Liver (tissue), 9 donors: ENCODE data around the gene TMEM178A. TPM values are rescaled to one million over a fixed set of nuclear protein-coding genes. Genes with fewer than 3 reads are reported as not detected.

Experiments used
- DNase-seq: peaks from one replicate; pipeline ENCODE4 v3.0.0-alpha.2; 2017; ENCODE audit warnings: low spot score
- H3K27ac ChIP-seq, 2 donors: one replicate each; pipeline ENCODE4 v1.7.0; 2013; ENCODE audit warnings: inconsistent platforms in 2 of 2, low read length in 2 of 2, control low read depth in 1 of 2, low read depth in 1 of 2, mild to moderate bottlenecking in 1 of 2
- H3K27me3 ChIP-seq, 4 donors: one replicate each; pipeline versions ENCODE4 v1.6.1 to v1.7.0; 2013; ENCODE audit warnings: low read length in 3 of 4, inconsistent platforms in 1 of 4, mild to moderate bottlenecking in 1 of 4, moderate library complexity in 1 of 4; ENCODE audit not compliant: control insufficient read depth in 4 of 4, insufficient read depth in 4 of 4
- H3K36me3 ChIP-seq, 4 donors: one replicate each; pipeline versions ENCODE4 v1.6.1 to v1.7.0; 2013; ENCODE audit warnings: low read length in 3 of 4, mild to moderate bottlenecking in 3 of 4, low read depth in 1 of 4, moderate library complexity in 1 of 4; ENCODE audit not compliant: control insufficient read depth in 4 of 4, insufficient read depth in 3 of 4
- H3K4me1 ChIP-seq, 4 donors: one replicate each; pipeline versions ENCODE4 v1.6.1 to v1.7.0; 2013; ENCODE audit warnings: low read length in 3 of 4, mild to moderate bottlenecking in 3 of 4, moderate library complexity in 1 of 4; ENCODE audit not compliant: control insufficient read depth in 4 of 4, insufficient read depth in 4 of 4
- H3K4me3 ChIP-seq, 3 donors: one replicate each; pipeline versions ENCODE4 v1.6.1 to v1.7.0; 2013; ENCODE audit warnings: low read length in 3 of 3, control low read depth in 1 of 3, low read depth in 1 of 3, mild to moderate bottlenecking in 1 of 3
- H3K9ac ChIP-seq, 2 donors: one replicate each; pipeline ENCODE4 v1.7.0; 2013; ENCODE audit warnings: low read length in 2 of 2, mild to moderate bottlenecking in 2 of 2, moderate library complexity in 2 of 2, control low read depth in 1 of 2, low read depth in 1 of 2
- H3K9me3 ChIP-seq, 4 donors: one replicate each; pipeline versions ENCODE4 v1.6.1 to v1.7.0; 2013; ENCODE audit warnings: low read length in 3 of 4; ENCODE audit not compliant: control insufficient read depth in 4 of 4
- EGR1 ChIP-seq, 2 donors: IDR thresholded peaks; 2 replicates each; pipeline ENCODE4 v1.6.1; 2016 to 2018; ENCODE audit warnings: antibody characterized with exemption in 2 of 2, low read depth in 2 of 2
- FOXA1 ChIP-seq: IDR thresholded peaks from 2 replicates; pipeline ENCODE4 v1.6.1; 2016; ENCODE audit warnings: antibody characterized with exemption
- GABPA ChIP-seq, 2 donors: IDR thresholded peaks in 1 of 2; conservative IDR thresholded peaks in 1 of 2; 2 replicates each; pipeline ENCODE4 v1.6.1; 2016; ENCODE audit warnings: antibody characterized with exemption in 2 of 2, mild to moderate bottlenecking in 1 of 2, moderate library complexity in 1 of 2
- HNF4A ChIP-seq, 2 donors: conservative IDR thresholded peaks; 2 replicates each; pipeline ENCODE4 v1.6.1; 2016; ENCODE audit warnings: antibody characterized with exemption in 2 of 2, mild to moderate bottlenecking in 2 of 2
- HNF4G ChIP-seq: IDR thresholded peaks from 2 replicates; pipeline ENCODE4 v1.6.1; 2016; ENCODE audit warnings: antibody characterized with exemption
- JUND ChIP-seq, 2 donors: IDR thresholded peaks; 2 replicates each; pipeline ENCODE4 v1.6.1; 2016; ENCODE audit warnings: antibody characterized with exemption in 2 of 2
- RAD21 ChIP-seq, 2 donors: IDR thresholded peaks; 2 replicates each; pipeline ENCODE4 v1.6.1; 2016; ENCODE audit warnings: antibody characterized with exemption in 2 of 2, mild to moderate bottlenecking in 2 of 2
- RXRA ChIP-seq, 2 donors: IDR thresholded peaks; 2 replicates each; pipeline ENCODE4 v1.6.1; 2017 to 2018; ENCODE audit warnings: antibody characterized with exemption in 2 of 2, mild to moderate bottlenecking in 1 of 2
- SP1 ChIP-seq: IDR thresholded peaks from 2 replicates; pipeline ENCODE4 v1.6.1; 2018; ENCODE audit warnings: antibody characterized with exemption, mild to moderate bottlenecking
- TAF1 ChIP-seq: conservative IDR thresholded peaks from 2 replicates; pipeline ENCODE4 v1.6.1; 2016; ENCODE audit warnings: antibody characterized with exemption, mild to moderate bottlenecking
- YY1 ChIP-seq: IDR thresholded peaks from 2 replicates; pipeline ENCODE4 v1.6.1; 2016; ENCODE audit warnings: antibody characterized with exemption, mild to moderate bottlenecking
- WGBS: extraction: QIAGEN DNeasy Blood & Tissue Kit; methylation state at CpG from one replicate; pipeline ENCODE4 v1.1.7; 2013; 5-methylcytosine and 5-hydroxymethylcytosine counted together
- polyA plus RNA-seq, 2 donors: library from polyadenylated mRNA; stranded (reverse) in 1 of 2; unstranded in 1 of 2; fragments of 200-250 nt in 1 of 2; fragments of >200 nt in 1 of 2; fragmentation: Nextera tagmentation in 1 of 2; extraction: Ambion mirVana in 1 of 2; gene quantifications; one replicate each; pipeline versions ENCODE4 v1.2.1 to v1.2.3, GENCODE V29; 2013 to 2015
- total RNA-seq, 2 donors: library from RNA; depleted of rRNA; stranded (reverse); fragments of >200 nt; gene quantifications; one replicate each; pipeline ENCODE4 v1.2.3, GENCODE V29; 2014
- TF ChIP-seq, protein P1 (sequence below): IDR thresholded peaks from 2 replicates; pipeline ENCODE4 v1.6.1; 2016; ENCODE audit warnings: antibody characterized with exemption
- TF ChIP-seq, protein P2 (sequence below): fragments of 150-350 bp; IDR thresholded peaks from 2 replicates; pipeline ENCODE4 v1.5.1; 2017; ENCODE audit warnings: improper control_type of control experiment, low read depth, low read length; ENCODE audit not compliant: missing input control
- TF ChIP-seq, protein P3 (sequence below): IDR thresholded peaks from 2 replicates; pipeline ENCODE4 v1.6.1; 2016; ENCODE audit warnings: antibody characterized with exemption, mild to moderate bottlenecking
- TF ChIP-seq, protein P4 (sequence below): IDR thresholded peaks from 2 replicates; pipeline ENCODE4 v1.6.1; 2016; ENCODE audit warnings: antibody characterized with exemption
- donor health status: healthy.
- donor health status: healthy.
- donor health status: healthy.
- donor health status: healthy.
- donor health status: healthy.

Gene TMEM178A
- total and polyA plus RNA-seq, 4 donors, result 0.21 to 0.64 (median 0.49) TPM

DNA sequence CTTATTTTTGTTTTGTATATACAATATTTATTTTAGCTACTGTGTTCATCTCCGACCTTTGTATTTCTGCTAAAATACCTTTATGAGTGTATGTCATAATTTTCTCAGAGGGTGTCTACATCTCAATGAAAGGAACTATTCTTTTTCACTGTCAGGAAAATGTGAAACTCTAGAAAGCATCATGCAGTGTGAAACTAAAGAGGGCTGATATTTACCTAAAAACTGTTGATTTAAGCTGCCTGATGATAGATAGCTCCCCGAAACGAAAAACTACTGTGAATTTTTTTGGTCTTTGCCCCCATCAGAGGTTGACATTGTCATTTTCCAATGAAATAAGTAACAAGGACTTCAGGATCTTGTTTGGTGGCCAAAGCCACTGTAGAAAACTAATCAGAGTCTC lies 38.8 kb downstream of the TMEM178A start:
- no peak for DNase-seq
- Histone ChIP-seq H3K9me3 (peaks cover 0 to 3% (median 1%) of the 10 kb centered on the region in 4 donors), H3K4me1 (no peaks in the 10 kb centered on the region), H3K9ac (no peak overlapping the region), H3K27me3 (no peaks in the 10 kb centered on the region), H3K27ac (no peak overlapping the region), H3K4me3 (no peak overlapping the region), H3K36me3 (no peaks in the 10 kb centered on the region)
- TF ChIP-seq, protein P1, sequence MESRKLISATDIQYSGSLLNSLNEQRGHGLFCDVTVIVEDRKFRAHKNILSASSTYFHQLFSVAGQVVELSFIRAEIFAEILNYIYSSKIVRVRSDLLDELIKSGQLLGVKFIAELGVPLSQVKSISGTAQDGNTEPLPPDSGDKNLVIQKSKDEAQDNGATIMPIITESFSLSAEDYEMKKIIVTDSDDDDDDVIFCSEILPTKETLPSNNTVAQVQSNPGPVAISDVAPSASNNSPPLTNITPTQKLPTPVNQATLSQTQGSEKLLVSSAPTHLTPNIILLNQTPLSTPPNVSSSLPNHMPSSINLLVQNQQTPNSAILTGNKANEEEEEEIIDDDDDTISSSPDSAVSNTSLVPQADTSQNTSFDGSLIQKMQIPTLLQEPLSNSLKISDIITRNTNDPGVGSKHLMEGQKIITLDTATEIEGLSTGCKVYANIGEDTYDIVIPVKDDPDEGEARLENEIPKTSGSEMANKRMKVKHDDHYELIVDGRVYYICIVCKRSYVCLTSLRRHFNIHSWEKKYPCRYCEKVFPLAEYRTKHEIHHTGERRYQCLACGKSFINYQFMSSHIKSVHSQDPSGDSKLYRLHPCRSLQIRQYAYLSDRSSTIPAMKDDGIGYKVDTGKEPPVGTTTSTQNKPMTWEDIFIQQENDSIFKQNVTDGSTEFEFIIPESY, result no peak
- no peak for TF ChIP-seq JUND (IDR thresholded peaks at IDR 0.05)
- no peak for TF ChIP-seq RAD21 (IDR thresholded peaks at IDR 0.05)
- TF ChIP-seq HNF4G, result no peak
- no peak for TF ChIP-seq TAF1
- TF ChIP-seq YY1, result no peak
- no peak for TF ChIP-seq EGR1 (IDR thresholded peaks at IDR 0.05; ENCODE audit: low read depth in 2 of 2)
- TF ChIP-seq FOXA1, result no peak
- TF ChIP-seq RXRA (IDR thresholded peaks at IDR 0.05), result no peak
- TF ChIP-seq SP1, result no peak
- TF ChIP-seq, protein P2, sequence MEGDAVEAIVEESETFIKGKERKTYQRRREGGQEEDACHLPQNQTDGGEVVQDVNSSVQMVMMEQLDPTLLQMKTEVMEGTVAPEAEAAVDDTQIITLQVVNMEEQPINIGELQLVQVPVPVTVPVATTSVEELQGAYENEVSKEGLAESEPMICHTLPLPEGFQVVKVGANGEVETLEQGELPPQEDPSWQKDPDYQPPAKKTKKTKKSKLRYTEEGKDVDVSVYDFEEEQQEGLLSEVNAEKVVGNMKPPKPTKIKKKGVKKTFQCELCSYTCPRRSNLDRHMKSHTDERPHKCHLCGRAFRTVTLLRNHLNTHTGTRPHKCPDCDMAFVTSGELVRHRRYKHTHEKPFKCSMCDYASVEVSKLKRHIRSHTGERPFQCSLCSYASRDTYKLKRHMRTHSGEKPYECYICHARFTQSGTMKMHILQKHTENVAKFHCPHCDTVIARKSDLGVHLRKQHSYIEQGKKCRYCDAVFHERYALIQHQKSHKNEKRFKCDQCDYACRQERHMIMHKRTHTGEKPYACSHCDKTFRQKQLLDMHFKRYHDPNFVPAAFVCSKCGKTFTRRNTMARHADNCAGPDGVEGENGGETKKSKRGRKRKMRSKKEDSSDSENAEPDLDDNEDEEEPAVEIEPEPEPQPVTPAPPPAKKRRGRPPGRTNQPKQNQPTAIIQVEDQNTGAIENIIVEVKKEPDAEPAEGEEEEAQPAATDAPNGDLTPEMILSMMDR, result no peak
- WGBS, result 77% methylated on average over 3 of the region's 3 CpGs

DNA sequence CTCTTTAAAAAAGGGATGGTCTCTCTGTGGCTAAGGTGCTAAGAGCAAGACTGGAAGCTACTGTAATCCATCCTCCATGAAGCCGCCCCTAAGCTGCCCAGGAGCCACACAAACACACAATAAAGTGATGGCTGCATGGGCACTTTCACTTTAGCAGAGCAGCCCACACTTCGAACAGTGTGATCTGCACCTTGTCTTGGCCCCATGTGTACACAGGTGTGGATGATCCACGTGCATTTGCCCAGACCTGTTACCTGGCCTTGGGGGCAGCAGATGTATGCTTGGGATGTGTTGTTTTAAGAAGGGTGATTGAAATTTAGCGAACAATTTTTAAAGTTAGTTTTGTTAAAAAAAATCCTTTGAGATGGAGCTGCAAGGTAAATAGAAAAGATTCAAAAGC lies 39.9 kb downstream of the TMEM178A start:
- peaks cover 0 to 3% (median 1%) of the 10 kb centered on the region in 4 donors for H3K9me3 ChIP-seq
- no peak overlapping the region for H3K27ac ChIP-seq
- DNase-seq, result no peak
- no peak overlapping the region for H3K9ac ChIP-seq
- no peaks in the 10 kb centered on the region for H3K27me3 ChIP-seq
- H3K4me1 ChIP-seq, result no peaks in the 10 kb centered on the region
- WGBS, result 72% methylated on average over 4 of the region's 4 CpGs
- H3K36me3 ChIP-seq, result no peaks in the 10 kb centered on the region
- TF ChIP-seq HNF4G, result no peak
- no peak for TF ChIP-seq RAD21 (IDR thresholded peaks at IDR 0.05)
- TF ChIP-seq EGR1 (IDR thresholded peaks at IDR 0.05; ENCODE audit: low read depth in 2 of 2), result no peak
- TF ChIP-seq JUND (IDR thresholded peaks at IDR 0.05), result no peak
- no peak for TF ChIP-seq RXRA (IDR thresholded peaks at IDR 0.05)
- no peak for TF ChIP-seq FOXA1
- no peak for TF ChIP-seq HNF4A (conservative IDR thresholded peaks at IDR 0.05)
- TF ChIP-seq, protein P1, result no peak
- no peak for TF ChIP-seq TAF1
- TF ChIP-seq, protein P3, sequence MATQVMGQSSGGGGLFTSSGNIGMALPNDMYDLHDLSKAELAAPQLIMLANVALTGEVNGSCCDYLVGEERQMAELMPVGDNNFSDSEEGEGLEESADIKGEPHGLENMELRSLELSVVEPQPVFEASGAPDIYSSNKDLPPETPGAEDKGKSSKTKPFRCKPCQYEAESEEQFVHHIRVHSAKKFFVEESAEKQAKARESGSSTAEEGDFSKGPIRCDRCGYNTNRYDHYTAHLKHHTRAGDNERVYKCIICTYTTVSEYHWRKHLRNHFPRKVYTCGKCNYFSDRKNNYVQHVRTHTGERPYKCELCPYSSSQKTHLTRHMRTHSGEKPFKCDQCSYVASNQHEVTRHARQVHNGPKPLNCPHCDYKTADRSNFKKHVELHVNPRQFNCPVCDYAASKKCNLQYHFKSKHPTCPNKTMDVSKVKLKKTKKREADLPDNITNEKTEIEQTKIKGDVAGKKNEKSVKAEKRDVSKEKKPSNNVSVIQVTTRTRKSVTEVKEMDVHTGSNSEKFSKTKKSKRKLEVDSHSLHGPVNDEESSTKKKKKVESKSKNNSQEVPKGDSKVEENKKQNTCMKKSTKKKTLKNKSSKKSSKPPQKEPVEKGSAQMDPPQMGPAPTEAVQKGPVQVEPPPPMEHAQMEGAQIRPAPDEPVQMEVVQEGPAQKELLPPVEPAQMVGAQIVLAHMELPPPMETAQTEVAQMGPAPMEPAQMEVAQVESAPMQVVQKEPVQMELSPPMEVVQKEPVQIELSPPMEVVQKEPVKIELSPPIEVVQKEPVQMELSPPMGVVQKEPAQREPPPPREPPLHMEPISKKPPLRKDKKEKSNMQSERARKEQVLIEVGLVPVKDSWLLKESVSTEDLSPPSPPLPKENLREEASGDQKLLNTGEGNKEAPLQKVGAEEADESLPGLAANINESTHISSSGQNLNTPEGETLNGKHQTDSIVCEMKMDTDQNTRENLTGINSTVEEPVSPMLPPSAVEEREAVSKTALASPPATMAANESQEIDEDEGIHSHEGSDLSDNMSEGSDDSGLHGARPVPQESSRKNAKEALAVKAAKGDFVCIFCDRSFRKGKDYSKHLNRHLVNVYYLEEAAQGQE, result no peak
- TF ChIP-seq YY1, result no peak
- TF ChIP-seq, protein P4, sequence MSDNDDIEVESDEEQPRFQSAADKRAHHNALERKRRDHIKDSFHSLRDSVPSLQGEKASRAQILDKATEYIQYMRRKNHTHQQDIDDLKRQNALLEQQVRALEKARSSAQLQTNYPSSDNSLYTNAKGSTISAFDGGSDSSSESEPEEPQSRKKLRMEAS, result no peak
- TF ChIP-seq, protein P2, result no peak
- no peak for TF ChIP-seq GABPA (IDR thresholded peaks at IDR 0.05 in 1 of 2, conservative IDR thresholded peaks at IDR 0.05 in 1 of 2)
- H3K4me3 ChIP-seq, result no peak overlapping the region
